Adrenal gland (tissue), 12 donors: ENCODE results near the gene RAP2C. TPM values are rescaled to one million over a fixed set of nuclear protein-coding genes. Genes with fewer than 3 reads are reported as not detected.

Source experiments
- DNase-seq, 7 donors: peaks; one replicate each; pipeline ENCODE4 v3.0.0-alpha.2; 2019 to 2020
- H3K27ac ChIP-seq, 5 donors: fragments of 200-600 bp; sonication (generic) in 4 of 5; 1 replicate in 3 of 5; 2 replicates in 2 of 5; pipeline versions ENCODE4 v1.5.1 to v1.8.0; 2016 to 2020; ENCODE audit warnings: mild to moderate bottlenecking in 1 of 5
- H3K27me3 ChIP-seq: fragments of 200-600 bp; 2 replicates; pipeline ENCODE4 v1.8.0; 2021
- H3K36me3 ChIP-seq, 2 donors: fragments of 200-600 bp; replicated peaks in 1 of 2; 1 replicate in 1 of 2; 2 replicates in 1 of 2; pipeline versions ENCODE4 v1.5.1 to v1.8.0; 2018 to 2022
- H3K4me1 ChIP-seq, 2 donors: fragments of 200-600 bp; replicated peaks in 1 of 2; 1 replicate in 1 of 2; 2 replicates in 1 of 2; pipeline versions ENCODE4 v1.5.1 to v1.8.0; 2018 to 2021
- H3K4me3 ChIP-seq, 4 donors: fragments of 200-600 bp; sonication (generic) in 3 of 4; one replicate each; pipeline ENCODE4 v1.5.1; 2016 to 2018
- H3K9me3 ChIP-seq, 3 donors: fragments of 200-600 bp; sonication (generic) in 1 of 3; replicated peaks in 1 of 3; 1 replicate in 2 of 3; 2 replicates in 1 of 3; pipeline versions ENCODE4 v1.5.1 to v1.8.0; 2016 to 2021
- CTCF ChIP-seq, 6 experiments: fragments of 450-650 bp in 4 of 6; fragments of 200-600 bp in 2 of 6; sonication (generic) in 1 of 6; IDR thresholded peaks; 1 replicate in 5 of 6; 2 replicates in 1 of 6; pipeline versions ENCODE4 v1.5.1 to v1.8.0; 2016 to 2021; ENCODE audit warnings: antibody characterized with exemption in 6 of 6, mild to moderate bottlenecking in 2 of 6, moderate library complexity in 1 of 6
- POLR2A ChIP-seq, 2 donors: fragments of 450-650 bp; IDR thresholded peaks; one replicate each; pipeline ENCODE4 v1.6.1; 2017; ENCODE audit warnings: antibody characterized with exemption in 2 of 2, mild to moderate bottlenecking in 2 of 2, moderate library complexity in 1 of 2
- WGBS, 4 donors: extraction: QIAGEN DNeasy Blood & Tissue Kit in 2 of 4; methylation state at CpG; one replicate each; pipeline versions ENCODE4 v1.1.5 to v1.1.7; 2013 to 2017; 5-methylcytosine and 5-hydroxymethylcytosine counted together
- intact Hi-C, 2 donors: fragments of 100-400 bp; cut with DNase I; formaldehyde crosslinking; loops; one replicate each; pipeline versions ENCODE4 v1.14.1 to v1.15.0; 2022 to 2023
- polyA plus RNA-seq, 3 donors: library from polyadenylated mRNA; stranded (reverse); fragments of 200-250 nt in 2 of 3; fragments of 350-450 nt in 1 of 3; fragmentation: Illumina TruSeq in 1 of 3; extraction: RNeasy Lipid Tissue Mini Kit (QIAGEN cat#74804) in 1 of 3; gene quantifications; one replicate each; pipeline ENCODE4 v1.2.3, GENCODE V29; 2013 to 2014
- total RNA-seq, 9 donors: library from RNA; depleted of rRNA in 4 of 9; stranded (reverse); fragments of >200 nt in 4 of 9; fragments of 120-200 nt in 1 of 9; fragmentation: NEBNext Ultra II Directional in 1 of 9; extraction: Animal tissue kit (Norgen Biotek cat#: 25700) in 1 of 9; gene quantifications; one replicate each; pipeline versions ENCODE4 v1.1.0 to v1.2.4, GENCODE V29; 2013 to 2023
- donor health status: healthy with polysubstance abuse.
- donor health status: Bipolar disorder and iron deficiency.
- donor health status: DM: yes; HTN: yes; CAD: no.
- donor health status: DM: no; HTN: no; CAD: no.
- donor health status: DM: no; HTN: no; CAD: no.
- donor health status: DM: yes; HTN: yes; CAD: no.

The RAP2C gene
- total and polyA plus RNA-seq, 12 donors = 12.2 to 72.2 (median 23.9) TPM

DNA sequence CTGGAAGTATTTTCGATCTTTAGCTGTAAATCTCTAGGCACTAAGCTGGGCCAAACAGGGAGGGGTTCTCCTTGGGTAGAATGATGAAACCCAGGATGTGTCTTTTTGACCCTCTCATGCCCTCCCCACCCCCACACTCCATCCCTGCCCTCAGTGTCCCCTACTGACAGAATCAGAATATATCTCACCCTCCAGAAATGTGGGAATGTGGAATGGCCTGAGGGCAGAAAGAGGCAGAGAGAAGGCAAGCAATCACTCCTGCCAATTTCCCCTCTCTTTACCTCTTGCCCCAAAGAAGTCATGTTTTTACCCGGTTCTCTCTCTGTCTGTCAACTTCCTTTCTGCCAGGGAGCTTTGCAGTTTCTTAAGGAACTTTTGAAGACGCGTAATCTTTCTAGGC is 34.4 kb downstream of the RAP2C start:
- intact Hi-C loops = no loop called here
- no peaks in the 10 kb centered on the region for H3K9me3 ChIP-seq
- no peaks in the 10 kb centered on the region for H3K36me3 ChIP-seq
- H3K4me1 ChIP-seq = no peaks in the 10 kb centered on the region
- H3K27me3 ChIP-seq = no peaks in the 10 kb centered on the region
- WGBS, 4 donors = 71 to 90% (median 82%) methylated on average over 4 of the region's 4 CpGs
- TF ChIP-seq POLR2A (IDR thresholded peaks at IDR 0.05) (no peak), CTCF (IDR thresholded peaks at IDR 0.05) (no peak)
- H3K4me3 ChIP-seq = no peak overlapping the region
- H3K27ac ChIP-seq = no peak overlapping the region
- no peak for DNase-seq

GRCh38 chrX:132181364-132181763 is 37.9 kb downstream of the RAP2C start:
- no peaks in the 10 kb centered on the region for H3K9me3 ChIP-seq
- intact Hi-C loops = no loop called here
- no peak overlapping the region for H3K4me3 ChIP-seq
- WGBS, 4 donors = 62 to 71% (median 69%) methylated on average over 5 to 7 of the region's 7 CpGs
- peak in 6 of 7 donors; percentile 30 to 73 (median 54) for DNase-seq
- H3K4me1 ChIP-seq = no peaks in the 10 kb centered on the region
- TF ChIP-seq POLR2A (IDR thresholded peaks at IDR 0.05) (no peak), CTCF (IDR thresholded peaks at IDR 0.05) (no peak)
- no peak overlapping the region for H3K27ac ChIP-seq
- H3K27me3 ChIP-seq = no peaks in the 10 kb centered on the region
- H3K36me3 ChIP-seq = no peaks in the 10 kb centered on the region

GRCh38 chrX:132180929-132181328 is 38.3 kb downstream of the RAP2C start:
- TF ChIP-seq POLR2A (IDR thresholded peaks at IDR 0.05) = no peak
- no peak for TF ChIP-seq CTCF (IDR thresholded peaks at IDR 0.05)
- Histone ChIP-seq H3K4me3 (no peak overlapping the region), H3K9me3 (no peaks in the 10 kb centered on the region), H3K27me3 (no peaks in the 10 kb centered on the region), H3K4me1 (no peaks in the 10 kb centered on the region), H3K36me3 (no peaks in the 10 kb centered on the region), H3K27ac (no peak overlapping the region)
- WGBS, 4 donors = 91 to 96% (median 95%) methylated on average over 3 of the region's 3 CpGs
- no peak for DNase-seq
- intact Hi-C loops = no loop called here

DNA sequence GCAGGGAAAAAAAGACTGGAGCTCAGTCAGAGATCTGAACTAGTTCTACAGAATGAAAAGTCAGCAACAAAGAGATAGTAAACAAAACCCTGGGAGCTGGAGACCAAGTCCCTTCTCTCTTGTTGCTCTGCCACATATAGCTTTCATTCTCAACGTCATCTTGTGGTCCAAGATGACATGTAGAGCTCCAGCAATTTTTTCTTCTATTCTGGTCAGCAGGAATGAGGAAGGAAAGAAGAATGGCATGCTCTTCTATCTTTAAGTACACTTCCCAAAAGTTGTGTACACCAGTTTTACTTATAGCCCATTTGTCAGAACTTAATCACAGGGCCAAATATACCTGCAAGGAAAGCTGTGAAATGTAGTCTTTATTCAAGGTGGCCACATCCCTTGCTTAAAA is 45.6 kb downstream of the RAP2C start:
- no peak overlapping the region for H3K27ac ChIP-seq
- TF ChIP-seq CTCF (IDR thresholded peaks at IDR 0.05) (no peak), POLR2A (IDR thresholded peaks at IDR 0.05) (no peak)
- no peaks in the 10 kb centered on the region for H3K36me3 ChIP-seq
- peaks cover 10% of the 10 kb centered on the region for H3K27me3 ChIP-seq
- DNase-seq = no peak
- H3K4me1 ChIP-seq = no peaks in the 10 kb centered on the region
- H3K9me3 ChIP-seq = no peaks in the 10 kb centered on the region
- no peak overlapping the region for H3K4me3 ChIP-seq
- WGBS, 4 donors = 32 to 85% (median 63%) methylated on average over 1 of the region's 1 CpG
- intact Hi-C loops = no loop called here
